WERI-Rb-1 (cell line): ENCODE results near the gene ANO2.

Experiments used
- DNase-seq: peaks from one replicate; pipeline ENCODE4 v3.0.0-alpha.2; 2020
- H3K27ac ChIP-seq: fragments of 250-450 bp; sonication (Bioruptor Pico); 2 replicates; pipeline ENCODE4 v1.5.1; 2020; ENCODE audit warnings: mild to moderate bottlenecking, moderate library complexity
- H3K27me3 ChIP-seq: fragments of 250-450 bp; sonication (Bioruptor Pico); 2 replicates; pipeline ENCODE4 v1.5.1; 2021; ENCODE audit warnings: mild to moderate bottlenecking, low read depth, moderate library complexity; ENCODE audit not compliant: insufficient read depth, severe bottlenecking
- H3K36me3 ChIP-seq: fragments of 250-450 bp; sonication (Bioruptor Pico); 2 replicates; pipeline ENCODE4 v1.5.1; 2020; ENCODE audit warnings: mild to moderate bottlenecking, moderate library complexity
- H3K4me3 ChIP-seq: 2 replicates; pipeline ENCODE4 v1.5.1; 2011; ENCODE audit warnings: low read depth, mild to moderate bottlenecking, control low read depth, low read length
- H3K9me3 ChIP-seq: fragments of 250-450 bp; sonication (Bioruptor Pico); 2 replicates; pipeline ENCODE4 v1.5.1; 2021; ENCODE audit warnings: mild to moderate bottlenecking, moderate library complexity; ENCODE audit not compliant: severe bottlenecking
- CTCF ChIP-seq: IDR thresholded peaks from 2 replicates; pipeline ENCODE4 v1.5.1; 2011; ENCODE audit warnings: low read depth, mild to moderate bottlenecking, control low read depth, inconsistent platforms, low read length

ANO2 gene

GRCh38 chr12:5525783-5526367, 419.2 kb downstream of the ANO2 start:
- no peak for DNase-seq
- H3K27me3 ChIP-seq = no peaks in the 10 kb centered on the region

GRCh38 chr12:5524769-5525436, 420.2 kb downstream of the ANO2 start:
- no peaks in the 10 kb centered on the region for H3K9me3 ChIP-seq
- H3K36me3 ChIP-seq = no peaks in the 10 kb centered on the region
- no peak overlapping the region for H3K4me3 ChIP-seq
- TF ChIP-seq CTCF = no peak
- H3K27me3 ChIP-seq = no peaks in the 10 kb centered on the region
- H3K27ac ChIP-seq = no peak overlapping the region
- DNase-seq = no peak

More at GRCh38 chr12:5525783-5526367, 419.2 kb downstream of the ANO2 start:
- Histone ChIP-seq H3K9me3 (no peaks in the 10 kb centered on the region), H3K4me3 (no peak overlapping the region), H3K36me3 (no peaks in the 10 kb centered on the region), H3K27ac (no peak overlapping the region)
- no peak for TF ChIP-seq CTCF

- no peaks in the 10 kb centered on the region for H3K36me3 ChIP-seq
- no peak for TF ChIP-seq CTCF
- H3K4me3 ChIP-seq = no peak overlapping the region
- no peaks in the 10 kb centered on the region for H3K27me3 ChIP-seq
- H3K27ac ChIP-seq = no peak overlapping the region
- no peak for DNase-seq
- no peaks in the 10 kb centered on the region for H3K9me3 ChIP-seq
Observed at GRCh38 chr12:5524116-5524768, 420.8 kb downstream of the ANO2 start.

GRCh38 chr12:5523396-5524115, 421.5 kb downstream of the ANO2 start:
- Histone ChIP-seq H3K9me3 (no peaks in the 10 kb centered on the region), H3K4me3 (no peak overlapping the region), H3K27ac (no peak overlapping the region), H3K36me3 (no peaks in the 10 kb centered on the region), H3K27me3 (no peaks in the 10 kb centered on the region)
- DNase-seq = no peak
- no peak for TF ChIP-seq CTCF

- H3K4me3 ChIP-seq = no peak overlapping the region
Observed at GRCh38 chr12:5522432-5523335, 422.4 kb downstream of the ANO2 start.

More at GRCh38 chr12:5522432-5523335, 422.4 kb downstream of the ANO2 start:
- Histone ChIP-seq H3K9me3 (no peaks in the 10 kb centered on the region), H3K36me3 (no peaks in the 10 kb centered on the region), H3K27me3 (no peaks in the 10 kb centered on the region), H3K27ac (no peak overlapping the region)
- TF ChIP-seq CTCF = no peak
- no peak for DNase-seq
